ENCODE results near the gene ADAM17.

DNA sequence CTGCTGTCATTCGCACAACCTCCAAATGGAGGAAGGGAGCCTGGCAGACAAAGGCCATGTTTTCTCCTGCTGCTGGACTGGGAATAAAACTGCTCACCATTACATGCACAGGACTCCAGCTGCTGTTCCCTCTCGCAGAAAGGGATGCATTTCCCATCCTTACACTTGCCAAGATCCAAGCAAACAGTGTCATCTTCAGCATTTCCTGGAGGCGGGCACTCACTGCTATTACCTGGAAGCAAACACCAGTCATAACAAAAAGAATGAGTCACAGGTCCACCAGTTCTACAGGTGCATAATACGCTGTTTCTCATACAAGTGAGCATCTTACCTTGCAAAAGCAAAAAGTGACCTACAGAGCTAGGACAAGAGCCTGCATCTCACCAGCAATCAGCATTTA is 58.6 kb downstream of the ADAM17 start:
- TF ChIP-seq, protein P1, sequence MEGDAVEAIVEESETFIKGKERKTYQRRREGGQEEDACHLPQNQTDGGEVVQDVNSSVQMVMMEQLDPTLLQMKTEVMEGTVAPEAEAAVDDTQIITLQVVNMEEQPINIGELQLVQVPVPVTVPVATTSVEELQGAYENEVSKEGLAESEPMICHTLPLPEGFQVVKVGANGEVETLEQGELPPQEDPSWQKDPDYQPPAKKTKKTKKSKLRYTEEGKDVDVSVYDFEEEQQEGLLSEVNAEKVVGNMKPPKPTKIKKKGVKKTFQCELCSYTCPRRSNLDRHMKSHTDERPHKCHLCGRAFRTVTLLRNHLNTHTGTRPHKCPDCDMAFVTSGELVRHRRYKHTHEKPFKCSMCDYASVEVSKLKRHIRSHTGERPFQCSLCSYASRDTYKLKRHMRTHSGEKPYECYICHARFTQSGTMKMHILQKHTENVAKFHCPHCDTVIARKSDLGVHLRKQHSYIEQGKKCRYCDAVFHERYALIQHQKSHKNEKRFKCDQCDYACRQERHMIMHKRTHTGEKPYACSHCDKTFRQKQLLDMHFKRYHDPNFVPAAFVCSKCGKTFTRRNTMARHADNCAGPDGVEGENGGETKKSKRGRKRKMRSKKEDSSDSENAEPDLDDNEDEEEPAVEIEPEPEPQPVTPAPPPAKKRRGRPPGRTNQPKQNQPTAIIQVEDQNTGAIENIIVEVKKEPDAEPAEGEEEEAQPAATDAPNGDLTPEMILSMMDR (IDR thresholded peaks at IDR 0.05) = no peak
- TF ChIP-seq POLR2AphosphoS5 (IDR thresholded peaks at IDR 0.05) (no peak), POLR2A (IDR thresholded peaks at IDR 0.05) (no peak)

All from breast epithelium (tissue), 3 donors.